Kidney epithelial cell (primary cell): ENCODE measurements around the gene MRPS6. TPM values are rescaled to one million over a fixed set of nuclear protein-coding genes. Genes with fewer than 3 reads are reported as not detected.

Experiments used
- DNase-seq: peaks from one replicate; pipeline ENCODE4 v3.0.0-alpha.2; 2010; ENCODE audit warnings: low read depth
- H3K27me3 ChIP-seq: 2 replicates; pipeline ENCODE4 v1.6.0; 2011; ENCODE audit warnings: low read length; ENCODE audit not compliant: control insufficient read depth, insufficient read depth
- H3K36me3 ChIP-seq: 2 replicates; pipeline ENCODE4 v1.5.1; 2011; ENCODE audit warnings: low read length; ENCODE audit not compliant: control insufficient read depth, insufficient read depth
- H3K4me3 ChIP-seq: 2 replicates; pipeline ENCODE4 v1.5.1; 2011; ENCODE audit warnings: low read depth, mild to moderate bottlenecking, control low read depth, low read length
- CTCF ChIP-seq: IDR thresholded peaks from 2 replicates; pipeline ENCODE4 v1.5.1; 2011; ENCODE audit warnings: mild to moderate bottlenecking, moderate library complexity, low read length, control low read depth, inconsistent platforms; ENCODE audit not compliant: insufficient read depth, poor library complexity, severe bottlenecking
- total RNA-seq: library from RNA; depleted of rRNA; stranded (reverse); fragments of >200 nt; gene quantifications from 2 replicates; pipeline ENCODE4 v1.2.3, GENCODE V29; 2015

The MRPS6 gene
- total RNA-seq, 1 donor from 2014 or later, result 32.8 TPM

- no peak for DNase-seq
- Histone ChIP-seq H3K36me3 (no peaks in the 10 kb centered on the region), H3K4me3 (no peak overlapping the region), H3K27me3 (no peaks in the 10 kb centered on the region)
- TF ChIP-seq CTCF, result no peak
Measured at GRCh38 chr21:34109075-34109474, 35.7 kb downstream of the MRPS6 start.

GRCh38 chr21:34110594-34111202 lies 37.3 kb downstream of the MRPS6 start:
- Histone ChIP-seq H3K4me3 (no peak overlapping the region), H3K27me3 (no peaks in the 10 kb centered on the region), H3K36me3 (no peaks in the 10 kb centered on the region)
- no peak for TF ChIP-seq CTCF
- DNase-seq, result no peak

- no peak for DNase-seq
- Histone ChIP-seq H3K4me3 (no peak overlapping the region), H3K36me3 (no peaks in the 10 kb centered on the region), H3K27me3 (no peaks in the 10 kb centered on the region)
- no peak for TF ChIP-seq CTCF
Measured at GRCh38 chr21:34112316-34113033, 39.1 kb downstream of the MRPS6 start.

- DNase-seq, result no peak
- no peaks in the 10 kb centered on the region for H3K27me3 ChIP-seq
- no peak overlapping the region for H3K4me3 ChIP-seq
- H3K36me3 ChIP-seq, result no peaks in the 10 kb centered on the region
- no peak for TF ChIP-seq CTCF
Measured at GRCh38 chr21:34113842-34114241, 40.5 kb downstream of the MRPS6 start.

GRCh38 chr21:34115160-34115559 lies 41.8 kb downstream of the MRPS6 start:
- no peak overlapping the region for H3K4me3 ChIP-seq
- no peaks in the 10 kb centered on the region for H3K36me3 ChIP-seq
- no peak for DNase-seq
- TF ChIP-seq CTCF, result no peak
- no peaks in the 10 kb centered on the region for H3K27me3 ChIP-seq

GRCh38 chr21:34116569-34116968 lies 43.2 kb downstream of the MRPS6 start:
- no peak for TF ChIP-seq CTCF
- DNase-seq, result no peak
- H3K27me3 ChIP-seq, result no peaks in the 10 kb centered on the region

More at GRCh38 chr21:34116569-34116968, 43.2 kb downstream of the MRPS6 start:
- H3K36me3 ChIP-seq, result no peaks in the 10 kb centered on the region
- H3K4me3 ChIP-seq, result no peak overlapping the region
